ENCODE measurements around the gene FGFRL1.
"Not testable (repeated sequence)": the region's sequence is repeated elsewhere in the genome, so short reads cannot be mapped to it uniquely, and the experiment has no call there.

FGFRL1 gene

GRCh38 chr4:1052231-1052671 is 40.8 kb downstream of the FGFRL1 start:
- no peak overlapping the region for H3K27ac ChIP-seq
- TF ChIP-seq, protein P1, sequence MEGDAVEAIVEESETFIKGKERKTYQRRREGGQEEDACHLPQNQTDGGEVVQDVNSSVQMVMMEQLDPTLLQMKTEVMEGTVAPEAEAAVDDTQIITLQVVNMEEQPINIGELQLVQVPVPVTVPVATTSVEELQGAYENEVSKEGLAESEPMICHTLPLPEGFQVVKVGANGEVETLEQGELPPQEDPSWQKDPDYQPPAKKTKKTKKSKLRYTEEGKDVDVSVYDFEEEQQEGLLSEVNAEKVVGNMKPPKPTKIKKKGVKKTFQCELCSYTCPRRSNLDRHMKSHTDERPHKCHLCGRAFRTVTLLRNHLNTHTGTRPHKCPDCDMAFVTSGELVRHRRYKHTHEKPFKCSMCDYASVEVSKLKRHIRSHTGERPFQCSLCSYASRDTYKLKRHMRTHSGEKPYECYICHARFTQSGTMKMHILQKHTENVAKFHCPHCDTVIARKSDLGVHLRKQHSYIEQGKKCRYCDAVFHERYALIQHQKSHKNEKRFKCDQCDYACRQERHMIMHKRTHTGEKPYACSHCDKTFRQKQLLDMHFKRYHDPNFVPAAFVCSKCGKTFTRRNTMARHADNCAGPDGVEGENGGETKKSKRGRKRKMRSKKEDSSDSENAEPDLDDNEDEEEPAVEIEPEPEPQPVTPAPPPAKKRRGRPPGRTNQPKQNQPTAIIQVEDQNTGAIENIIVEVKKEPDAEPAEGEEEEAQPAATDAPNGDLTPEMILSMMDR (IDR thresholded peaks at IDR 0.05) = no peak
- TF ChIP-seq ZFX (IDR thresholded peaks at IDR 0.05; ENCODE audit: borderline replicate concordance) = no peak

DNA sequence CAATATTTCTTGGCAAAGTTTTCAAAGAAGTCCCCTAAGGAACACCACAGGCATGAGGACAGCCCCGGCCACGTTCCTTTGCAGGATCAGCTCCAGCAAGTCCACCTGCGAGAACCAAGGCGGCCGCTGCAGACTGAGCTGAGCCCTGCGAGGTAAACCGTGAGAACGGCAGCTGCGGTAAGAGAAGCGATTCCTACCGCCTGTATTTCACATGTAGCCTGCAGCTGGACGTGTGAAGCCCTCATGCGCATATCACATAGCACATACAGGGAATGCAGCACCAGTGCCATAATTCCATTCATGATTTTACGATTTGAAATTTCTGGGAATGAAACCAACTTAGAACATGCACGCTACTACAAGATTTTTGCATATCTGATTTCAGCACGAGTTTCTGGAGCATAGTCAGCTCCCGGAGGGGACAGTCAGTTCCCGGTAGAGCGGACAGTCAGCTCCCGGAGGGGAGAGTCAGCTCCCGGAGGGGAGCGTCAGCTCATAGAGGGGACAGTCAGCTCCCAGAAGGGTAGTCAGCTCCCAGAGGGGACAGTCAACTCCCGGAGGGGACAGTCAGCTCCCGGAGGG is 41.7 kb downstream of the FGFRL1 start:
- TF ChIP-seq ZFX (IDR thresholded peaks at IDR 0.05; ENCODE audit: borderline replicate concordance) = no peak
- H3K27ac ChIP-seq = no peak overlapping the region

DNA sequence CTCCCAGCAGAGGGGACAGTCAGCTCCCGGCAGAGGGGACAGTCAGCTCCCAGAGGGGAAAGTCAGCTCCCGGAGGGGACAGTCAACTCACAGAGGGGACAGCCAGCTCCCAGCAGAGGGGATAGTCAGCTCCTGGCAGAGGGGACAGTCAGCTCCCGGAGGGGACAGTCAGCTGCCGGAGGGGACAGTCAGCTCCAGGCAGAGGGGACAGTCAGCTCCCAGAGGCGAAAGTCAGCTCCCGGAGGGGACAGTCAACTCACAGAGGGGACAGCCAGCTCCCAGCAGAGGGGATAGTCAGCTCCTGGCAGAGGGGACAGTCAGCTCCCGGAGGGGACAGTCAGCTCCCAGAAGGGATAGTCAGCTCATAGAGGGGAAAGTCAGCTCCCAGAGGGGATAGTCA is 42.5 kb downstream of the FGFRL1 start:
- not testable (repeated sequence) for H3K27ac ChIP-seq

DNA sequence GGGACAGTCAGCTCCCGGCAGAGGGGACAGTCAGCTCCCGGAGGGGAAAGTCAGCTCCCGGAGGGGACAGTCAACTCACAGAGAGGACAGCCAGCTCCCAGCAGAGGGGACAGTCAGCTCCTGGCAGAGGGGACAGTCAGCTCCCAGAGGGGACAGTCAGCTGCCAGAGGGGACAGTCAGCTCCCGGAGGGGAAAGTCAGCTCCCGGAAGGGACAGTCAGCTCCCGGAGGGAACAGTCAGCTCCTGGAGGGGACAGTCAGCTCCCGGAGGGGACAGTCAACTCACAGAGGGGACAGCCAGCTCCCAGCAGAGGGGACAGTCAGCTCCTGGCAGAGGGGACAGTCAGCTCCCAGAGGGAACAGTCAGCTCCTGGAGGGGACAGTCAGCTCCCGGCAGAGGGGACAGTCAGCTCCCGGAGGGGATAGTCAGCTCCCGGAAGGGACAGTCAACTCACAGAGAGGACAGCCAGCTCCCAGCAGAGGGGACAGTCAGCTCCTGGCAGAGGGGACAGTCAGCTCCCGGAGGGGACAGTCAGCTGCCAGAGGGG is 43.3 kb downstream of the FGFRL1 start:
- H3K27ac ChIP-seq = not testable (repeated sequence)

DNA sequence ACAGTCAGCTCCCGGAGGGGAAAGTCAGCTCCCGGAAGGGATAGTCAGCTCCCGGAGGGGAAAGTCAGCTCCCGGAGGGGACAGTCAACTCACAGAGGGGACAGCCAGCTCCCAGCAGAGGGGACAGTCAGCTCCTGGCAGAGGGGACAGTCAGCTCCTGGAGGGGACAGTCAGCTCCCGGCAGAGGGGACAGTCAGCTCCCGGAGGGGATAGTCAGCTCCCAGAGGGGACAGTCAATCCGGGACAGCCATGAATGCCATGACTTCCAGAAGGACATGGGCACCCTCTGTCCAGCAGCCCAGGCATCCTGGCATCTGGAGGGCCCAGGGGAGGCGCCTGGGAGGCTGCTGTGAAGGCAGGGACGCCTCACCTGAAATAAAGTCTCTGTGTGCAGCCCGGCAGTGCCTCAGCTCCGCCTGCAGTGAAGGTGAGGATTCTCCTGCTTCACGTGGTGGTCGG is 43.8 kb downstream of the FGFRL1 start:
- H3K27ac ChIP-seq = not testable (repeated sequence)

DNA sequence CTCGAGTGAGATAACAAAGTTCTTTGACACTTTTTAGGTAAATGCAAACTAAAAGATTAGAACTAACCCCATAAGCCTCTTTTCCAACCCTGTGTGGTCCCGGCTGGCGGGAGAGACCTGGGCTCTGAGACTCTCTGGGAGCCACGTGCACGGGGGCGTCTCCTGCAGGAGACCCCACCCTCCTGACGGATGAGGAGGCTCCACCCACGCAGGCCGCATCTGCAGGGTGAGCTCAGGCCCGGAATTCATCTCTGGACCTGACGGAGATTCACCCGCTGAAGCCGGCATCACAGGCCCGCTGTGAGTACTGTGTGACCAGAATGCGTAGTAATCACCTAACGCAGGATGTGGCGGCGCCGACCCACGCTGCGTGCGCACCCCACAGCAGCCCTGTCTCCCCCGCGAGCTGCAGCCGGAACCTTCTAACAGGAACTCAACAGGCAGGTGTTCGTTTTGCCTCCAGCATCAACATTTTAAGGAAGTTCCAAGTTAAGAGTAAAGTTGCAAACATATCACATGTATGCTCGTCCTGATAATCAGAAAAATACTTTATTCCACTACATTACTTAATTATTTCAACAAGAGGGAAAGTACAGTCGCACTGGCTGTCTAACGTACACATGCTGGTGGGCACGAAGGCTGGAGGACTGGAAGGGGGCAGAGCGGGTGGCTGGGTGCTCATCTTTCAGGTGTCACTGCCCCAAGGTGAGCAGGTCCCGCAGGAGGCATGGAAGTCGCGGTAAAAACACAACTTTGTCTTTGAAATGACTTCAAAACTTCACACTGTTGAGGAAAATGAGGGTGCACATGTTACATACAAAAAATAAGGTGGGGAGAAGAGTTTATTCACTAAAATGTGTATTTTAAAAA is 44.5 kb downstream of the FGFRL1 start:
- no peak overlapping the region for H3K27ac ChIP-seq
- TF ChIP-seq, protein P1 (IDR thresholded peaks at IDR 0.05) = no peak
- TF ChIP-seq ZFX (IDR thresholded peaks at IDR 0.05; ENCODE audit: borderline replicate concordance) = no peak

- H3K27ac ChIP-seq = no peak overlapping the region
- TF ChIP-seq, protein P1 (IDR thresholded peaks at IDR 0.05) = no peak
- TF ChIP-seq ZFX (IDR thresholded peaks at IDR 0.05; ENCODE audit: borderline replicate concordance) = no peak
Measured at GRCh38 chr4:1056671-1057402, 45.4 kb downstream of the FGFRL1 start.

- TF ChIP-seq ZFX (IDR thresholded peaks at IDR 0.05; ENCODE audit: borderline replicate concordance) = no peak
- TF ChIP-seq, protein P1 (IDR thresholded peaks at IDR 0.05) = no peak
- no peak overlapping the region for H3K27ac ChIP-seq
Measured at GRCh38 chr4:1057403-1057745, 45.9 kb downstream of the FGFRL1 start.
